Measurements from ENCODE around the gene RORC.

Gene RORC

DNA sequence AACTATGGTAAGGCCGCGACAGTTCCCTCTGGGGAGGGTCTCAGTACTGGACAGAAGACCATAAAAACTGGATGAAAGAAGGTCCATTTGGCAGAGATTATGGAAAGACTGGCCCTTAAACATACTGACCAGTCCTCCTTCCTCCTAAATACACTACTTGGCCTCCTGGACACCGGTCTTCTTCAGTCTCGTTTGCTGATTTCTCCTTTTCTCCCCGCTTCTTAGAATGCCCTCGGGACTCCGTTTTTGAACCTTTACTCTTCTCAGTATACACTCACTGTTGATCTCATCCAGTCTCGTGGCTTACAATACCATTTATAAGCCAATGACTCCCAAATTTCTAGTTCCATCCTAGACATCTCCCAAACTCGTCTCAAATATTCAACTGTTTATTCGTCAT is 67.6 kb downstream of the RORC start:
- peak overlapping the region; percentile 76 for H3K4me3 ChIP-seq (ENCODE audit: low read depth, low read length)
- DNase-seq (ENCODE audit: low read depth), result no peak
- TF ChIP-seq, protein P1, sequence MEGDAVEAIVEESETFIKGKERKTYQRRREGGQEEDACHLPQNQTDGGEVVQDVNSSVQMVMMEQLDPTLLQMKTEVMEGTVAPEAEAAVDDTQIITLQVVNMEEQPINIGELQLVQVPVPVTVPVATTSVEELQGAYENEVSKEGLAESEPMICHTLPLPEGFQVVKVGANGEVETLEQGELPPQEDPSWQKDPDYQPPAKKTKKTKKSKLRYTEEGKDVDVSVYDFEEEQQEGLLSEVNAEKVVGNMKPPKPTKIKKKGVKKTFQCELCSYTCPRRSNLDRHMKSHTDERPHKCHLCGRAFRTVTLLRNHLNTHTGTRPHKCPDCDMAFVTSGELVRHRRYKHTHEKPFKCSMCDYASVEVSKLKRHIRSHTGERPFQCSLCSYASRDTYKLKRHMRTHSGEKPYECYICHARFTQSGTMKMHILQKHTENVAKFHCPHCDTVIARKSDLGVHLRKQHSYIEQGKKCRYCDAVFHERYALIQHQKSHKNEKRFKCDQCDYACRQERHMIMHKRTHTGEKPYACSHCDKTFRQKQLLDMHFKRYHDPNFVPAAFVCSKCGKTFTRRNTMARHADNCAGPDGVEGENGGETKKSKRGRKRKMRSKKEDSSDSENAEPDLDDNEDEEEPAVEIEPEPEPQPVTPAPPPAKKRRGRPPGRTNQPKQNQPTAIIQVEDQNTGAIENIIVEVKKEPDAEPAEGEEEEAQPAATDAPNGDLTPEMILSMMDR (IDR thresholded peaks at IDR 0.05; ENCODE audit: control insufficient read depth, extremely low read depth, insufficient read depth), result no peak

DNA sequence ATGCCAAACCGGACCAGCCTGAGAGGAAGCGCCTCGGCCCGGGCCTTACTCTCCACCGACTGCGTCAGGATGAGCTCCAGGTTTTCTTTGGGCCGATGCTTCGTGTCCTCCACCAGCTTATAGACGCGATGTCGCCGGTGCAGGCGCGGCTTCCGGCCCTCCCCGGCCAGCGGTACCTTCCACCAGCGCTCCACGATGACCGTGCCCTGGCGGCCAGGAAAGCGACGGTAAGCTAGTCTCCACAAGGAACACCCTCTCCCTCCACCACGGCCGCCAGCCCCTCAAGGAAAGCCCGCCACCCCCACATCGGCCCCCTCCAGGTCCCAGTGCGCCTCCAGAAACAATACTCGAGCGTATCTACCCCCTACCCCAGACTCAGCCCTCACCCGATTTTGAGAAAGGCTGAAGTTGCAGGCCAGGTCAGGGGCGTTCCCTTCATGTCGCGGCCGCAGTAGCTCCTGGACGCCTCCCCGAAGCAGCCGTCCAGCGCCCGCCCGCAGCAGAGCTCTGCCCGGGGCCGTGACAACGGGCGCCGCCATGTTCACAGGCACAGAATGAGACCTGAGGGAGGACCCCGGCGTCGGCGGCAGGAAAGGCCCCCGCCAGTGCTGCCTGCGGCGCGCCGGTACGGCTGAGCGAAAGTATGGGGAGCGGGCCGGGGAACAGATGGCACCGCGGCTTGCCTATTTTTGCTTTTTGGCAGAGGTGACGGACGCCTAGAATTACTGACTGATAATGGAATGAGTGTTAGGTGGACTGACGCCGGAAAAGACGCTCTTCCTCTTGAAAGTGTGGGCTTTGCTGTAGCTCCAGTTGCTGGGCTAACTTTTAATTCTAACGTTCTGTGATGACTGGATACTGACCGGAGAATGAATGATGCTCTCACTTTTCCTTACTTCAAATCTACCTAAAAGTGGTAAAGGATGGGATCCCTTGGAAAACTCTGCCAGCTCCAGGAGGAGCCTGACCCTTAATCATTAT is 68.4 kb downstream of the RORC start, which contains the start of gene MRPL9:
Gene MRPL9 (minus strand): TSS at position 556 of the 981 bp plus-strand sequence. CDS start 17 bp downstream, at position 539.
- TF ChIP-seq, protein P1 (IDR thresholded peaks at IDR 0.05; ENCODE audit: control insufficient read depth, extremely low read depth, insufficient read depth), result no peak
- no peak for DNase-seq (ENCODE audit: low read depth)
- peak within 1 kb of the TSS; percentile 76 for H3K4me3 ChIP-seq (ENCODE audit: low read depth, low read length)

DNA sequence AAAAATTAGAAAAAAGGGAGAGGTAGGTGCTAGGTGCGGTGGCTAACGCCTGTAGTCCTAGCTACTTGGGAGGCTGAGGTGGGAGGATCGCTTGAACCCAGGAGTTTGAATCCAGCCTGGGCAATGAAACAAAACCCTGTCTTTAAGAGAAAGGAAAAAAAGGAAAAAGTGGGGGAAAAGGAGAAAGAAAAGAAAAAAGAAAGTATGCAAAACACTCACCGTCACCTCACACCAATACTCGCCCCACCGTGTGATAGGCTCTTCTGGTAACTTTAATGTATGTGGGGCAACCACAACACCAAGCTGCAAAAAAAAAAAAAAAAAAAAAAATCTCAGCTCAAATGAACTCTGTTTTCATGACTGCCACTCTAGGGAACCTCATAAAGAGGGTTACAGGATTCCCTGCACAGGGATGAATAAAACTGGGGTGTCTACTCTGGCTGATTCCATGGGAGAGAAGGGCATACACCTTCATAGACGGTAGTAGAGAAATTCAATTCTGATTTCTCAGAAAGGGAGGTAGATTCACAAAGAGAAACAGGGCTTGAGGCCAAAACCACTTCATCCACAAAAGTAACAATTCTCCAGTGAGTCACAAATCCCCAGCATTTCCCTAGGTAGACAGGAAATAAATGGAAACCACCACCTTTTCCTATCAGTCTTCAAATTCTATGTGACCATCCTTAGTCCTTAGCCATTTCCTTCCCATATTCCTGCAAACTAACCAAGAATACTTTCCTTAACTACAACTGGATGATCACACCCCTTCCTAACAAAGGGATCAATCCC is 70.8 kb downstream of the RORC start:
- H3K4me3 ChIP-seq (ENCODE audit: low read depth, low read length), result no peak overlapping the region
- DNase-seq (ENCODE audit: low read depth), result no peak
- TF ChIP-seq, protein P1 (IDR thresholded peaks at IDR 0.05; ENCODE audit: control insufficient read depth, extremely low read depth, insufficient read depth), result no peak

DNA sequence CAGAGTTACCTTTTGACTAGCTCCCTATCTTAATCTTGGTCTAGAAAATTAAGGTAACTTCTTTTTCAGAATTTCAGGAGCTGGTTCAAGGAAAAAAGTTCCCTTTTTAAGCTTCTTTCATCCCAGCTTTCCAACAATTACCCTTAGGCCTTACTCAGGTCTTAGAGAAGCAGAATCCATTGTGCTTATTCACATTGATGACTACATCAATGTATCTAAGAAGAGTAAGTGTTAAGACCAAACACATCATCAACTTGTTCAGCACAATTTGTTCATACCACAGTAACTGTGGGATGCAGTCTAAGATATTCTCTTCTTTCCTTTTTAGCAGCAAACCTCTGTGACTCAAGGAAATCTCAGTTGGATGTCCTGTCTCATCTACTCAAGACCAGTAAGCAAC is 72.4 kb downstream of the RORC start:
- TF ChIP-seq, protein P1 (IDR thresholded peaks at IDR 0.05; ENCODE audit: control insufficient read depth, extremely low read depth, insufficient read depth), result no peak
- no peak overlapping the region for H3K4me3 ChIP-seq (ENCODE audit: low read depth, low read length)

DNA sequence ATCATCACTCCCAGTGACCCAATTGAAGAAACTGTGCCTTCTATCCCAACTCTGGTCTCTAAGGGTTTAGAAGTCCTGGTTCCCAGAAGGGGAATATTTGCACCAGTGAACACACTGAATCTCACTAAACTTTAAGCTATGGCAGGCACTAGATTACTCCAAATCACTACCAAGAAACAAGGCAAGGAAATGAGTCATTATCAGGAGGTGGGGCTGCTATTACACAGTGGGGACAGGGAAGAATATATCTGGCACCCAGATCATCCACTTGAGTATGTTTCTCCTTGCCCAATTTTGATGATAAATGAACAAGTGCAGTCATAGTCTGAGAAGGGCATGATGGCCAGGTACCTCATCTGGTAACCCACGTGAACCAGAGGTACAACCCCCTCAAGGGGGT is 75.3 kb downstream of the RORC start:
- H3K4me3 ChIP-seq (ENCODE audit: low read depth, low read length), result no peak overlapping the region
- TF ChIP-seq, protein P1 (IDR thresholded peaks at IDR 0.05; ENCODE audit: control insufficient read depth, extremely low read depth, insufficient read depth), result no peak
- no peak for DNase-seq (ENCODE audit: low read depth)

More for the DNA sequence above, 72.4 kb downstream of the RORC start:
- no peak for DNase-seq (ENCODE audit: low read depth)
